K562 treated with DMSO at 1 percent for 12 hours (cell line): ENCODE measurements around the gene SLC4A7. TPM values are rescaled to one million over a fixed set of nuclear protein-coding genes. Genes with fewer than 3 reads are reported as not detected.

ENCODE experiments used
- total RNA-seq: library from RNA; unstranded; fragments of 300-600 nt; gene quantifications from 2 replicates; pipeline ENCODE4 v1.2.3, GENCODE V29; 2022; ENCODE audit not compliant: insufficient read depth

SLC4A7 gene
- total RNA-seq: 0.60 and 2.2 TPM in 2 replicates

GRCh38 chr3:27484015-27484844 lies at the start of gene SLC4A7:
Gene SLC4A7, minus strand, starts transcription at chr3:27484384. Its CDS starts 258 bp downstream, at chr3:27484126.

GRCh38 chr3:27368831-27369607 lies 115.2 kb downstream of the SLC4A7 start, which contains the start of gene NEK10:
Gene NEK10, minus strand, starts transcription at chr3:27369383. Its CDS starts 16,501 bp downstream, at chr3:27352882.

Other genes with a start within 250 kb of the SLC4A7 start
- not detected in 2 replicates for gene NEK10, start 115.0 kb downstream of the SLC4A7 start, total RNA-seq
- not detected in 2 replicates for gene EOMES, start 237.9 kb upstream of the SLC4A7 start, total RNA-seq